IMR-90 (cell line): ENCODE data around the gene ANGPT4. TPM values are rescaled to one million over a fixed set of nuclear protein-coding genes. Genes with fewer than 3 reads are reported as not detected.

Source experiments
- ATAC-seq: fragments of 200-7000 bp; cut with Tn5 transposase; 2 replicates; pipeline ENCODE4 v1.9.1; 2020; ENCODE audit warnings: low read depth, mild to moderate bottlenecking, moderate library complexity
- BruUV-seq: library from RNA; stranded (reverse); fragments of 400-500 nt; replicated peaks from 2 replicates; lab custom pipeline; 2021; lab: Mats Ljungman, UMichigan
- CTCF ChIA-PET: fragments of 300-600 bp; formaldehyde crosslinking; extraction: SDS; loops from one replicate; lab custom pipeline; 2021; ENCODE audit warnings: antibody characterized with exemption; lab: Yijun Ruan, JAX
- POLR2A ChIA-PET: fragments of 300-600 bp; sonication (Branson Sonifier 250); formaldehyde crosslinking; loops from one replicate; lab custom pipeline; 2022; ENCODE audit warnings: antibody characterized with exemption; ENCODE audit not compliant: unreplicated experiment; lab: Charles Lee
- DNase-seq: peaks from one replicate; pipeline ENCODE4 v3.0.0; 2013
- H2AFZ ChIP-seq: replicated peaks from 2 replicates; pipeline ENCODE3; 2013; ENCODE audit warnings: low read length, mild to moderate bottlenecking; ENCODE audit not compliant: poor library complexity
- H2AK5ac ChIP-seq: 2 replicates; pipeline ENCODE4 v1.6.1; 2013; ENCODE audit warnings: low read depth, low read length, inconsistent platforms
- H2AK9ac ChIP-seq: replicated peaks from 2 replicates; pipeline ENCODE3; 2013; ENCODE audit warnings: mild to moderate bottlenecking, low read depth, low read length, moderate library complexity; ENCODE audit not compliant: poor library complexity
- H2BK120ac ChIP-seq: 2 replicates; pipeline ENCODE4 v1.6.1; 2013; ENCODE audit warnings: low read depth, low read length, inconsistent platforms
- H2BK15ac ChIP-seq: 3 replicates; pipeline ENCODE4 v1.6.1; 2013; ENCODE audit warnings: low read depth, low read length, inconsistent platforms
- H2BK20ac ChIP-seq: 2 replicates; pipeline ENCODE4 v1.6.1; 2013; ENCODE audit warnings: low read depth, mild to moderate bottlenecking, inconsistent platforms, low read length, moderate library complexity
- H2BK5ac ChIP-seq: 2 replicates; pipeline ENCODE4 v1.6.1; 2013; ENCODE audit warnings: mild to moderate bottlenecking, low read depth, low read length, inconsistent platforms; ENCODE audit not compliant: poor library complexity, severe bottlenecking
- H3K14ac ChIP-seq: replicated peaks from 2 replicates; pipeline ENCODE4 v1.6.1; 2013; ENCODE audit warnings: low read depth, low read length, inconsistent platforms
- H3K18ac ChIP-seq: 2 replicates; pipeline ENCODE4 v1.6.1; 2013; ENCODE audit warnings: low read depth, low read length, control low read depth
- H3K23ac ChIP-seq: 2 replicates; pipeline ENCODE4 v1.6.1; 2013; ENCODE audit warnings: low read depth, low read length, inconsistent platforms
- H3K27ac ChIP-seq: 2 replicates; pipeline ENCODE4 v1.5.1; 2013; ENCODE audit warnings: mild to moderate bottlenecking, control low read depth, low read length; ENCODE audit not compliant: insufficient read depth
- H3K27me3 ChIP-seq: 2 replicates; pipeline ENCODE4 v1.6.1; 2013; ENCODE audit warnings: low read length; ENCODE audit not compliant: control insufficient read depth, insufficient read depth
- H3K36me3 ChIP-seq: 2 replicates; pipeline ENCODE4 v1.6.1; 2013; ENCODE audit warnings: low read length, mixed read lengths; ENCODE audit not compliant: control insufficient read depth, insufficient read depth
- H3K4ac ChIP-seq: 2 replicates; pipeline ENCODE4 v1.6.1; 2013; ENCODE audit warnings: low read depth, low read length, inconsistent platforms
- H3K4me1 ChIP-seq: 2 replicates; pipeline ENCODE4 v1.6.1; 2013; ENCODE audit warnings: low read length, mixed read lengths; ENCODE audit not compliant: control insufficient read depth, insufficient read depth
- H3K4me2 ChIP-seq: 2 replicates; pipeline ENCODE4 v1.6.1; 2013; ENCODE audit warnings: low read depth, mild to moderate bottlenecking, control low read depth, low read length, moderate library complexity
- H3K4me3 ChIP-seq: 2 replicates; pipeline ENCODE4 v1.5.1; 2013; ENCODE audit warnings: low read depth, mild to moderate bottlenecking, control low read depth, low read length, moderate library complexity; ENCODE audit not compliant: insufficient read depth
- H3K56ac ChIP-seq: 2 replicates; pipeline ENCODE4 v1.6.1; 2013; ENCODE audit warnings: low read length, inconsistent platforms; ENCODE audit not compliant: insufficient read depth; ENCODE audit errors: extremely low read depth
- H3K79me1 ChIP-seq, 2 experiments: 2 replicates each; pipeline ENCODE4 v1.6.1; 2013; ENCODE audit warnings: low read length in 2 of 2, inconsistent platforms in 1 of 2, low read depth in 1 of 2
- H3K9ac ChIP-seq: 2 replicates; pipeline ENCODE4 v1.6.1; 2013; ENCODE audit warnings: low read depth, low read length, control low read depth
- H3K9me1 ChIP-seq: 2 replicates; pipeline ENCODE4 v1.6.1; 2013; ENCODE audit warnings: low read length, inconsistent platforms; ENCODE audit not compliant: insufficient read depth
- H3K9me3 ChIP-seq: 2 replicates; pipeline ENCODE4 v1.6.1; 2013; ENCODE audit warnings: low read length; ENCODE audit not compliant: control insufficient read depth, insufficient read depth
- H4K20me1 ChIP-seq: 2 replicates; pipeline ENCODE4 v1.6.1; 2013; ENCODE audit warnings: low read length, inconsistent platforms; ENCODE audit not compliant: insufficient read depth
- H4K5ac ChIP-seq: 2 replicates; pipeline ENCODE4 v1.6.1; 2013; ENCODE audit warnings: mild to moderate bottlenecking, low read depth, low read length, control low read depth
- H4K8ac ChIP-seq, 2 experiments: 2 replicates each; pipeline ENCODE4 v1.6.1; 2013; ENCODE audit warnings: low read depth in 2 of 2, low read length in 2 of 2, control low read depth in 1 of 2, inconsistent platforms in 1 of 2
- H4K91ac ChIP-seq: 2 replicates; pipeline ENCODE4 v1.6.1; 2013; ENCODE audit warnings: low read depth, low read length, inconsistent platforms; ENCODE audit not compliant: insufficient read depth
- BHLHE40 ChIP-seq: fragments of 150-350 bp; IDR thresholded peaks from 2 replicates; pipeline ENCODE4 v1.6.1; 2016; ENCODE audit warnings: mild to moderate bottlenecking, low read depth, low read length
- CHD1 ChIP-seq: IDR thresholded peaks from 2 replicates; pipeline ENCODE4 v1.6.1; 2012; ENCODE audit warnings: low read depth, low read length, improper control_type of control experiment
- MAZ ChIP-seq: IDR thresholded peaks from 2 replicates; pipeline ENCODE4 v1.6.1; 2012; ENCODE audit warnings: low read depth, mild to moderate bottlenecking, low read length, improper control_type of control experiment, moderate library complexity, borderline replicate concordance
- MXI1 ChIP-seq: IDR thresholded peaks from 2 replicates; pipeline ENCODE4 v1.6.1; 2012; ENCODE audit warnings: low read depth, mild to moderate bottlenecking, low read length, moderate library complexity, borderline replicate concordance
- RCOR1 ChIP-seq: IDR thresholded peaks from 2 replicates; pipeline ENCODE4 v1.6.1; 2012; ENCODE audit warnings: mild to moderate bottlenecking, low read length, improper control_type of control experiment; ENCODE audit not compliant: insufficient replicate concordance
- RFX5 ChIP-seq: IDR thresholded peaks from 2 replicates; pipeline ENCODE4 v1.8.0; 2012; ENCODE audit warnings: low read depth, mild to moderate bottlenecking, low read length, moderate library complexity
- SMC3 ChIP-seq: fragments of 150-350 bp; IDR thresholded peaks from 2 replicates; pipeline ENCODE4 v1.6.1; 2016; ENCODE audit warnings: low read depth, mild to moderate bottlenecking, antibody characterized with exemption, low read length, moderate library complexity
- WGBS, 2 experiments: methylation state at CpG; one replicate each; pipeline versions ENCODE4 v1.1.5 to v1.1.7; 2013; ENCODE audit warnings: missing lambda C conversion rate in 2 of 2; ENCODE audit not compliant: insufficient read length in 1 of 2; ENCODE audit errors: extremely low coverage in 2 of 2; 5-methylcytosine and 5-hydroxymethylcytosine counted together
- dilution Hi-C: fragments of 300-500 bp; cut with HindIII; formaldehyde crosslinking; loops from one replicate; pipeline ENCODE4 v1.14.3; 2018; ENCODE audit warnings: low sequenced_read_pairs; ENCODE audit not compliant: unreplicated experiment
- in situ Hi-C: fragments of 300-500 bp; cut with MboI; formaldehyde crosslinking; loops from 3 replicates; pipeline ENCODE4 v1.14.3; 2019; ENCODE audit warnings: low sequenced_read_pairs, inconsistent platforms, mixed read lengths
- intact Hi-C: fragments of 100-400 bp; cut with micrococcal nuclease; formaldehyde crosslinking; loops from 2 replicates; pipeline ENCODE4 v1.10.0; 2022
- polyA plus RNA-seq, 3 experiments: library from polyadenylated mRNA; depleted of rRNA; stranded (reverse); fragments of >200 nt; gene quantifications; 2 replicates each; pipeline ENCODE4 v1.2.3, GENCODE V29; 2012; ENCODE audit warnings: low replicate concordance in 1 of 3
- total RNA-seq: library from RNA; depleted of rRNA; stranded (reverse); fragments of >200 nt; gene quantifications from 2 replicates; pipeline ENCODE4 v1.2.3, GENCODE V29; 2012
- TF ChIP-seq, protein P1 (sequence below): fragments of 150-350 bp; IDR thresholded peaks from 2 replicates; pipeline ENCODE4 v1.6.1; 2017; ENCODE audit warnings: mild to moderate bottlenecking, antibody characterized with exemption, low read length, low read depth
- TF ChIP-seq, protein P2 (sequence below): fragments of 150-350 bp; IDR thresholded peaks from 2 replicates; pipeline ENCODE4 v1.6.1; 2016; ENCODE audit warnings: low read depth, mild to moderate bottlenecking, low read length, moderate library complexity, borderline replicate concordance

The ANGPT4 gene
- total and polyA plus RNA-seq, 2 of the 4 experiments (the other 2 are of a cell fraction): not detected

DNA sequence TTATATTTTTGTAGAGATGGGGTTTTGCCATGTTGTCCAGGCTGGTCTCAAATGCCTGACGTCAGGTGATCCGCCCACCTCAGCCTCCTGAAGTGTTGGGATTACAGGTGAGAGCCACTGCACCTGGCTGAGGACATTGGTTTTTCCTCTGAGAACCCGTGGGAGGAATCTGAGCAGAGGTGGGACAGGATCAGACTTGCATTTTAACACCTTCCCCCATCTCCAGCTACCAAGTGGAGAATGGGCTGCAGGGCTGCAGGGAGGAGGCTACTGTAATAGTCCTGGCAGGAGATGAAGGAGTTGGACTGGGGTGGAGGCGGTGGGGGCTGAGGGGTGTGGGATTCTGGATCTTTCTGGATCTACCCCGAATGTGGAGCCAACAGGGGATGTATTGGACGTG is 58.1 kb downstream of the ANGPT4 start:
- no peak overlapping the region for H4K5ac ChIP-seq
- no TSS peak for BruUV-seq
- H2AK9ac ChIP-seq: no peak overlapping the region
- no peak overlapping the region for H3K14ac ChIP-seq
- H2AFZ ChIP-seq: no peak overlapping the region
- in situ Hi-C loops (no loop called here), intact Hi-C loops (no loop called here), dilution Hi-C loops (no loop called here)
- no peaks in the 10 kb centered on the region for H3K27me3 ChIP-seq
- H4K91ac ChIP-seq: no peak overlapping the region
- WGBS, 2 experiments: 48% methylated on average over 2 of the region's 6 CpGs; no CpG with 5 or more reads in 1 of the 2 experiments
- H3K9me3 ChIP-seq: no peaks in the 10 kb centered on the region
- no peak overlapping the region for H2BK120ac ChIP-seq
- no peak for ATAC-seq
- ChIA-PET POLR2A (no interaction called here), CTCF (interaction anchor here (1.5 kb wide), 1 partner anchor 24 kb away, joined by 4 read pairs; the partner anchor contains the start of gene FAM110A)
- no peak overlapping the region for H2BK5ac ChIP-seq
- no peak for DNase-seq
- H4K20me1 ChIP-seq: no peaks in the 10 kb centered on the region
- no peak overlapping the region for H3K18ac ChIP-seq
- H3K56ac ChIP-seq: no peak overlapping the region
- no peaks in the 10 kb centered on the region for H3K36me3 ChIP-seq
- H3K4me1 ChIP-seq: peaks cover 3% of the 10 kb centered on the region
- H2AK5ac ChIP-seq: no peak overlapping the region
- no peak overlapping the region for H3K9ac ChIP-seq
- H2BK15ac ChIP-seq: no peak overlapping the region
- H3K23ac ChIP-seq: no peak overlapping the region
- H3K4ac ChIP-seq: no peak overlapping the region
- H3K4me3 ChIP-seq: no peak overlapping the region
- no peak overlapping the region for H3K4me2 ChIP-seq
- H3K27ac ChIP-seq: no peak overlapping the region
- no peak overlapping the region for H2BK20ac ChIP-seq
- H3K79me1 ChIP-seq: peaks cover 2 to 4% of the 10 kb centered on the region in 2 experiments; a peak in 2 of 4 replicates
- no peak overlapping the region for H4K8ac ChIP-seq
- TF ChIP-seq MAZ: no peak
- no peak for TF ChIP-seq RFX5
- TF ChIP-seq CHD1: no peak
- no peak for TF ChIP-seq MXI1
- TF ChIP-seq BHLHE40: no peak
- TF ChIP-seq SMC3: no peak
- TF ChIP-seq RCOR1: no peak
- TF ChIP-seq, protein P1, sequence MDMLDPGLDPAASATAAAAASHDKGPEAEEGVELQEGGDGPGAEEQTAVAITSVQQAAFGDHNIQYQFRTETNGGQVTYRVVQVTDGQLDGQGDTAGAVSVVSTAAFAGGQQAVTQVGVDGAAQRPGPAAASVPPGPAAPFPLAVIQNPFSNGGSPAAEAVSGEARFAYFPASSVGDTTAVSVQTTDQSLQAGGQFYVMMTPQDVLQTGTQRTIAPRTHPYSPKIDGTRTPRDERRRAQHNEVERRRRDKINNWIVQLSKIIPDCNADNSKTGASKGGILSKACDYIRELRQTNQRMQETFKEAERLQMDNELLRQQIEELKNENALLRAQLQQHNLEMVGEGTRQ: no peak
- TF ChIP-seq, protein P2, sequence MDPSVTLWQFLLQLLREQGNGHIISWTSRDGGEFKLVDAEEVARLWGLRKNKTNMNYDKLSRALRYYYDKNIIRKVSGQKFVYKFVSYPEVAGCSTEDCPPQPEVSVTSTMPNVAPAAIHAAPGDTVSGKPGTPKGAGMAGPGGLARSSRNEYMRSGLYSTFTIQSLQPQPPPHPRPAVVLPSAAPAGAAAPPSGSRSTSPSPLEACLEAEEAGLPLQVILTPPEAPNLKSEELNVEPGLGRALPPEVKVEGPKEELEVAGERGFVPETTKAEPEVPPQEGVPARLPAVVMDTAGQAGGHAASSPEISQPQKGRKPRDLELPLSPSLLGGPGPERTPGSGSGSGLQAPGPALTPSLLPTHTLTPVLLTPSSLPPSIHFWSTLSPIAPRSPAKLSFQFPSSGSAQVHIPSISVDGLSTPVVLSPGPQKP: no peak
- H3K9me1 ChIP-seq: peaks cover 9% of the 10 kb centered on the region; the same call in 1 of the 2 replicates
